HCEC 1CT (cell line): ENCODE measurements around the gene REPIN1.
A peak's percentile ranks its signal among the peaks of the same experiment; 100 is the strongest.

Experiments
- DNase-seq: peaks from one replicate; pipeline ENCODE4 v3.0.0-alpha.2; 2017

Gene REPIN1

DNA sequence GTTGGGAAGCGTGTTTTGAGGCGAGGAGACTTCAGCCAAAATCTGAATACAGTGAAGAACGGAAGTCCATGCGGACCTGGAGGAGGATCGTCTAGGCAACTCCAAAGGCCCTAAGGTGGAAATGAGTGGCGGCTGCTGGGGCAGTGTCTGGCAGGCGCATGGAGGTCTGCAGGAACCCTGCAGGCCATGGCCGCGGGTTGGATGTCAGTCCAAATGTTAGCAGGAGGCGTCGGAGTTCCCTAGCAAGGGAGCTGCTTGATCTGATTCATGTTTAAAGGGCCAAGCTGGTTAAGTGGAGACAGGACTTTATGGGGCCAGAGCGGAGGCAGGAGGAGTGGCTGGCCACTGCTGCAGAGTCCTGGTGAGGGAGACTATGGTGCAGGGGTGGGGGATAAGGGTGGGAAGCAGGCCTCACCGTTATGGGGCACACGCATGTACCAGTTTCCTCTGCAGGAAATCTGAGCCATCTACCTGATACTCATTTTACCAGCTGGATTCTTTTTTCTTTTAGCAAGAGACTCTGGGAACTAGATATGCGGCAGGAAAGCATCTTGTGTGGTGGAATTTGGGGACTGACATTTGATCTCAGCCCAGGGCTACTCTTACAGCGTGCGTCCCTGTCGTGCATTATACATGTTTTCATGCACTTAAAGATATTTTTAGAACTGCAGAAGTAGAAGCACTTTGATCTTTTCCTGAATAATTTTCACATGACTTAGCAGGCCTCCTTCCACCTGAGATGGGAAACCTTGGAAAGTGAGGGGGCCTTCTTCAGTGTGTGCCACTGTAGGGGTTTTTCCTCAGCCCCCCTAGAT lies 6.6 kb upstream of the REPIN1 start:
- no peak for DNase-seq

DNA sequence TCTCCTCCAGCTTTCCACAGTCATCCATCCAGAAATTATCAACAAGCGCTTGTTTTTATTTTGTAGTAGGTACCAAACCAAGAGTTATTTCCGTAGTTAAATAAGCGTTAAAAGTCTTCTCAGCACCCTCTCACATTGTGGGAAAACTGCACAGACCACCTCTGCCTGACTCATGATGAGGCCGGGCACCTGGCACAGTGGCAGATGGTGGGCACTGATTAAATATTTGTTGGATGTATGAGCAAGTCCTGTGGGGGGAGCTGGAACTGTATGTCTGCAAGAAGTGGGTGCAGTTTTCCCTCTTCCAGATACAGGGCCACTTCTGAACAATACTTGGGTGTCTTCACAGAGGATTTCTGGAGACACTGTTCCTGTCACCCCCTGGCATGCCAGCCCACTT lies 5.3 kb upstream of the REPIN1 start:
- no peak for DNase-seq

- DNase-seq = no peak
Measured at GRCh38 chr7:150363872-150364271, 4.8 kb upstream of the REPIN1 start.

DNA sequence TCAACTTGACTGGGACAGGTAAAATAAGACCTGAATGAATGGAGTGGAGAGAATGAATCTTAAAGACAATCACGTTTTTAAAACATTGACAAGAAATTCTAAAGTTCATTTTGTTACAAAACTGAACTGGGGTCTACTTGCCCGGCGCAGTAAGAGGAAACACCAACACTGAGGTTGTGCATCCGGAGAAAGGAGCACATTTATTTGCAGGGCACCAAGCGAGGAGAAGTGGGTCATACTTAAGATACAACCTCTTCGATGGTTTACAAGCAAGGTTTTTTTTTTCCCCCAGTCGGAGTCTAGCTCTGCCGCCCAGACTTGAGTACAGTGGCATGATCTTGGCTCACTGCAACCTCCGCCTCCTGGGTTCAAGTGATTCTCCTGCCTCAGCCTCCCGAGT lies 3.4 kb upstream of the REPIN1 start:
- no peak for DNase-seq

DNA sequence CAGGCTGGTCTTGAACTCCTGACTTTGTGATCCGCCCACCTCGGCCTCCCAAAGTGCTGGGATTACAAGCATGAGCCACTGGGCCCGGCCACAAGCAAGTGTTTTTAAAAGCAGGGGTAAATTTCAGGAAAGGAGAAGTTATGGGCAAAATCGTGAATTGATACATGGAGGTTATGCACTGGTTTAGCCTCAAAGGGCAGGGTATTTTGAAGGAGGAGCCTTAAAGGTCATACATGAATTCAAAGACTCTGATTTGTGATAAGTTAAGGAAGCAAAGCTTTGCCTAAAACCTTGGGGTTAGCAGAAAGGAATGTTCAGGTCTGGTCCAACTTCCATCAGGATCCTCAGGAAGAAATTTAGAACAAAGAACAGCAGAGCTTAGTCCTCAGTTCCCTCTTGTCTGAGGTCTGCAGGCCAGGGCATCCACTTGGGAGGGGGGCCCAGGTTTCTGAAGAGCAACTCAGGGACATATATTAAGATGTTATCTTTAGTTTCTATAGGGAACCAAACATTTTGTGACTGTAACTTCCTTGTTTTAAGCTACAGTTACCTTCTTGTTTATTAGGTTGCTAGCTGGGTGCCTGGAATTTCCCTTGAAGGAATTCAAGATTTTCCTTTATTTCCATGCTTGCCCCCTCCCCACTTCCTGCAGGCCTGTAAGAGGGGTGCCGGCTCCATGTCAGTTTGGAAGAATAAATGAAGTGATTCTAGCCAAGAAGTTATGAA lies 2.8 kb upstream of the REPIN1 start:
- no peak for DNase-seq

- DNase-seq = peak; percentile 16
Measured at GRCh38 chr7:150367677-150368095, 936 bp upstream of the REPIN1 start.

- peak; percentile 58 for DNase-seq
Measured at GRCh38 chr7:150368884-150369747, 494 bp downstream of the REPIN1 start.

DNA sequence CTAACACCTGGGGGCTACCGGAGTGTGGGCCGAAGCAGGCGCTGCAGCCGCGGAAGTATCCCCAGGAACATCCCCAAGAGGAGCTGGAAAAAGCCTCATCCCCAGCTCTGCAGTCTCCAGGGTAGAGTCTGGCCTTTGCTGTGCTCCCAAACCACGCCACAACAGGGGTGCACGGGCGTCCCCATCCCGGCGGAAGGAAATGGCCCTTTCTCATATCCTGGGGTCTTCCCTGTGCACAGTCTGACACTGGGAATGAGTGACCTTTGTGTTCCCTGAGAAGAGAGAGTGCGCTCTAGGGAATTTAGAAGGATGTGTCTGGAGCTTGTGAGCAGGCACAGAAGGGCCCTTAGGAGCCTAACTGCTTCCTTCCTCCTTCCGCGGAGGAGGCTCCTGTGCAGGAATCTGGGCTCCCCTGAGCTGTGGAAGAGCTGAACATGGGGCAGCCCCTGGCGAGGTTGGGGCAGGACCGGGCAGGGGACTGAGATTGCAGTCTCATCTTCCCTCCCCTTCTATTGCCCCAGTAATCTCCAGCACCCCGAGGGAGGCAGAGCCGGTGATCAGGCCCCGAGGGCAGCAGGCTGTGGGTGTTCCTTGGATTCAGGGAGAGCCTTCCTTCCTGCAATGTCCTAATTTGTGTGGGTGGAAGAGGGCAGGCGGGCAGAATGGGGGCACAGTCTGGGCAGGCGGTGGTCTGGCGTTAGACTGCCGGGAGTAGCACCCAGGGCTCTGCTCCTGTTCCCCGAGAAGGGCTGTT lies 1.3 kb downstream of the REPIN1 start:
- no peak for DNase-seq

GRCh38 chr7:150370612-150371071 lies 2.0 kb downstream of the REPIN1 start:
- DNase-seq = peak; percentile 9

GRCh38 chr7:150371131-150371995 lies 2.7 kb downstream of the REPIN1 start:
- DNase-seq = no peak

- no peak for DNase-seq
Measured at GRCh38 chr7:150371996-150372270, 3.3 kb downstream of the REPIN1 start.

DNA sequence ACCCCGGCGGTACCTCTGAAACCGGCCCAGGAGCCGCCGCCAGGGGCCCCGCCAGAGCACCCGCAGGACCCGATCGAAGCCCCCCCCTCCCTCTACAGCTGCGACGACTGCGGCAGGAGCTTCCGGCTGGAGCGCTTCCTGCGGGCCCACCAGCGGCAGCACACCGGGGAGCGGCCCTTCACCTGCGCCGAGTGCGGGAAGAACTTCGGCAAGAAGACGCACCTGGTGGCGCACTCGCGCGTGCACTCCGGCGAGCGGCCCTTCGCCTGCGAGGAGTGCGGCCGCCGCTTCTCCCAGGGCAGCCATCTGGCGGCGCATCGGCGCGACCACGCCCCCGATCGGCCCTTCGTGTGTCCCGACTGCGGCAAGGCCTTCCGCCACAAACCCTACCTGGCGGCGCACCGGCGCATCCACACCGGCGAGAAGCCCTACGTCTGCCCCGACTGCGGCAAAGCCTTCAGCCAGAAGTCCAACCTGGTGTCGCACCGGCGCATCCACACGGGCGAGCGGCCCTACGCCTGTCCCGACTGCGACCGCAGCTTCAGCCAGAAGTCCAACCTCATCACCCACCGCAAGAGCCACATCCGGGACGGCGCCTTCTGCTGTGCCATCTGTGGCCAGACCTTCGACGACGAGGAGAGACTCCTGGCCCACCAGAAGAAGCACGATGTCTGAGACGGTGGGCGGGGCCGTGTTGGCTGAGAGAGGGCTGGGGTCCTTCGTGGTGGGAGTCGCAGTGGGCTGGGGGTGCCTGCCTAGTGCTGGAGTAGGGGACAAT lies 3.8 kb downstream of the REPIN1 start:
- DNase-seq = no peak

DNA sequence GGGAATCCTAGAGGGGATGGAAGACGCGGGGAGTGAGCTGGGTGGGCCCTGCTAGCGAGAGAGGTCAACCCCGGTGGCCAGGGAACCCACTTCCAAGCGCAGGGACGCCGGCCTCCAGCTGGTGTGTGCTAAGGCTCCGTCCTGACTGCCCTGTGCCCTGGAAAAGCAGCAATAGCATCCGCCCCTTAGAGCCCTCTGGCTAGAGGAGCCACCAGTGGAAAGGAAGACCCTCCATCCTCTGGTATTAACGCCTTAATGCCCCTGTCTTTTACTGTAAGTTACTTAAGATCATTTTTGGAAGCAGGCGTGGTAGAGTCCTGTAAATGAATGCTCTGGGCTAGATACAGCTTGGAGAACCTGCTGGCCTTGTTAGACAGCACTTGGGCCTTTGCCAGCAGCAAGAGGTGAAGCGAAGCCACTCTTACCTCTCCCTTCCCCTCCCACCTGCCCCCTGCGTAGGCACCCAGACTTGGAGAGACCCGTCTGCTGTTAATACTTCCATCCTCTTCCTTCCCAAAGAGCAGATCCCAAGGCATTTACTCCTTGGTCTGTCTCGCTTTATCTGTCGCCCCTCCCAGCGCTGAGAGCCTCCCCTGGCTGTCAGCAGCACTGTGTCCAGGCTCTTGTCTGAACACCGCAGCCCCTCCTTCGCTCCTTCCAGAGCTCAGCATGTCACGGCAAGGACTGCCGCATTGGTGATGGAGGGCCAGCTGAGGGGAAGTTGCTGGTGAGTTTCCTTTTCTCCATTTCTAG lies 4.6 kb downstream of the REPIN1 start:
- DNase-seq = no peak

GRCh38 chr7:150374026-150374425 lies 5.4 kb downstream of the REPIN1 start:
- DNase-seq = no peak

DNA sequence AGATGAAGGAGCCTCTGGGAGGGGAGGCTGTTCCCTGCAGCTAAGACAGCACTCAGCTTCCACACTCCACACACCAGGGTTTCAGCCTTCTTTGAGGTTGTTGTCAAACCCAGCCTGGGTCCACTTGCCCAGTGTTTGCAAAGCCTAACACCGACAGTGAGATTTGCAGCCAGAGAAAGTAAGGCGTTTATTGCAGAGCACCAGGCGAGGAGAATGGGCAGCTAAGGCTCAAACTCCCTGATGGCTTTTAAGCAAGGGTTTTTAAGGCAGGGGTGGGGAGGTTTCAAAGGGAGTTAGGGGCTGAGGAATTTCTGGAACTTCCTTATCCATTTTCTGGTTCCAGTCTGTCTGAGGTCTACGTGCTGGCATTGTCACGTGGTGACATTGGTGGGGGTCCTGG lies 5.8 kb downstream of the REPIN1 start:
- no peak for DNase-seq

DNA sequence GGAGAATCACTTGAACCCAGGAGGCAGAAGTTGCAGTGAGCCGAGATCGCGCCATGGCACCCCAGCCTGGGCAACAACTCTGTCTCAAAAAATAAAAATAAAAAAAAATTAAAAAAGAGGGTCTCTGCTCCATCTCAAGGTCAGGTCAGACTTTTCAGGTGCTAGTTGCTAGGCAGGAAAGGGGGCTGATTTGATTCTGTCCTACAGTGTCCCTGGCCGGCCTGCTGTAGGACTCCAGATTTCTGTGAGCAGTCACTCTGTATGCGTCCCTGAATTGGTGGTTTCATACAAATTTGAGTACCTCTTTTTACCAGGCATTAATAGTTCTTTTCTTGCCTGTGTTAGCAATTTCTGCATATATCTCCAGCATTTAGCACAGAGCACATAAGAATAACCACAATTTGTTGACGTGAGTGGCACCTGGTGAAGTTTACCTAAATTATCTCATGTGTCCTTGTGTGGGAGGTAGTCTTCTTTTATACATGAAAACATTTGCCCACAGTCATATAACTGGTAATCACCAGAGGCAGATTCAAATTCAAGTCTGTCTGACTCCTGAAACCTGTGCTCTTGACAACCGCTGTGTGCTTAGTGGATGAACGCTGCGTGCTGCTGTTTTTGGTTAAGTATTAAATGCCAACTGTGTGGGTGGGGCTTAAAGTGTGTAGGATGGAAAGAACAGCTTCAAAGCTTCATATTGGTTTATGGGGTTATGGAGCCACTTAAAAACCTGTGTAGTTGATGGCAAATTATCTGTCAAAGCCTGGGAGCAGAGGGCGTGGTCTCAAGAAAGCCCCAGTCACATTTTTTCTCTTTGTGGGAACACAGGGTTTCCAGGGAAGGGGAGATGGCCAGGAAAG lies 7.3 kb downstream of the REPIN1 start:
- no peak for DNase-seq

DNA sequence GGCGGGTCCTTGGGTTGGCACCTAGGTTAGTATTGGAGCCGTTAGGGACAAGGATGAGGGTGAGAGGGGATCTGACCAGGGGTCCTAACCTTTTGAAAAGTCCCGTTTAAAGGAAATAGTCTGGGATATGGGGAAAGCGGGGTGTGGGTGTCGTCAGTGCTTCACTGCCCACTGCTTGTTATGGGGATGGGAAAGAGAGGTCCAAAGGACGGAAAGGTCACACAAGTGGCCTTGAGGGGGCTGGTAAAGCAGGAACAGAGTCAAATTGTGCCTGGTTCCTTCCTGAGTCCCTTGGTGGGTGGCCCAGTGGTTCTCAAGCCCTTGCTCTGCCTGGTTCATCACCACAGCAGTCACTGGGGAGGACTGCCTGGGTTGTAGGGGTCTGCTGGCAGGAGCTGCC lies 7.9 kb downstream of the REPIN1 start:
- no peak for DNase-seq

GRCh38 chr7:150377196-150377595 lies 8.6 kb downstream of the REPIN1 start:
- no peak for DNase-seq

- no peak for DNase-seq
Measured at GRCh38 chr7:150377635-150378034, 9.0 kb downstream of the REPIN1 start.
